ENCODE measurements around the gene GJA3.
A peak's percentile ranks its signal among the peaks of the same experiment; 100 is the strongest.

GJA3 gene

DNA sequence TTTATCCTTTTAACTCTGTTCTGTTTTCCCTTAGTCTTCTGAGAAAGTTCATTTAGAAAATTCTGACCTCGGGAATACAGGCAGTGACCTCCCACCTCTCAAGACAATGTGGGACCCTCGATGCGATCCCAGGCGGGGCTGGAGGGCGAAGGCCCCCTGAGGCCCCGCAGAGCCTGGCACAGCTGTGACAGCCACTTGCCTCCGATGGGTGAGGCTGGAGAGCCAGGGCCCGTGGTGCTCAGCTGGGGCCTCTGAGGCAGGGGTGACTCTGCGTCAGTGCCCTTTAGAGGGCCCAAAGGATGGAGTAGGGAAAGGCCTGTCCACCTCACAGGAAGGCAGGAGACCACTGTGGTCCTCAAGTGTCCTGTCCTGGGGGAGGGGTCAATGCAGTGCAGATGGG is 10.3 kb downstream of the GJA3 start:
- DNase-seq (ENCODE audit: low spot score), result no peak

DNA sequence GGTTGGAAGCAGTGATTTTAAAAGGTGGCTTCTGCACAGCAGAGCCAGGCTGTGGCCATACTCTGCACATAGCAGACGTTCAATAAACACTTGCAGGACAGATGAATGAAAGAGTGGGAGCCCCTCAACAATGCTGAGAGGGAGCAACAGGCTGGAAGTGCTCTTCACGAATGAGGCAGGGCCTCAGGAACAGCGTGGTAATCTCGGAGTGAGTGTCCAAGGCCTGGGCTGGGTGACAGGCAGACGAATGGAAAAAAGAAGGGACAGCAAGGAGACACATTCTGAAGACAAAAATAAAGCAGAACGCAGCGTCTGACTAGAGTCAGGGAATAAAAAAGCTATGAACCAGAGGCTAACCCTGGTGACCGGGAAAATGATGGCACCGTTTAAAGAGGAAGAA is 11.1 kb downstream of the GJA3 start:
- no peak for DNase-seq (ENCODE audit: low spot score)

DNA sequence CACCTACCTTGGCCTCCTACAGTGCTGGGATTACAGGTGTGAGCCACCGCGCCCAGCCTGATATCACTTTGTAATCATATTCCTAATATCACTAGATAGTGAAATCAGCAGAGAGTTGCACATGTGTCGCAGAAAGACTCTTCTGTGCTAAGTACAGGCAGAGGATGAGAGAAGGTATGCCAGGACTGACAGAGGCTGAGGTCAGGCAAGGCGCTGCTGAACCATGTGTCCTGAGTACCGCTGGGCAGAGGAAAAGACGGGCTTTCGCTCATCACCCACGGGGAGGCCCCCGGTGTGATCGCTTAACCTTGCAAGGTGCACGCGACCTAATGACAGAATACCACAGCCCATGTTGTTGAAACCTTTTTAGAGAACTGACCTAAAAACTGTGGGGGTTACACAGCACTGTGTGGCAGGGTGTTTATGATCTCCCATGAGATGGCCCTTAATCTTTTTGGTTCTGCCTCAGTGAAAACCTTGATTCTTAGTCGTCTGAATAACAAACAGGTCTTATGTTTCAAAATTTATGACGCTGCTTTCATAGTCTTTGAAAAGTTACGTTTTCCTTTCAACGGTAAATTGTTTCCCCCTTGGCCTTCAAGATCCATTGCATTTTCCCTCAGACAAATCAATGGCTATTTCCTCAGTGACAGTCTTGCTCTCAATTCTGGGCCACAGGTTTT is 12.2 kb downstream of the GJA3 start:
- DNase-seq (ENCODE audit: low spot score), result no peak

DNA sequence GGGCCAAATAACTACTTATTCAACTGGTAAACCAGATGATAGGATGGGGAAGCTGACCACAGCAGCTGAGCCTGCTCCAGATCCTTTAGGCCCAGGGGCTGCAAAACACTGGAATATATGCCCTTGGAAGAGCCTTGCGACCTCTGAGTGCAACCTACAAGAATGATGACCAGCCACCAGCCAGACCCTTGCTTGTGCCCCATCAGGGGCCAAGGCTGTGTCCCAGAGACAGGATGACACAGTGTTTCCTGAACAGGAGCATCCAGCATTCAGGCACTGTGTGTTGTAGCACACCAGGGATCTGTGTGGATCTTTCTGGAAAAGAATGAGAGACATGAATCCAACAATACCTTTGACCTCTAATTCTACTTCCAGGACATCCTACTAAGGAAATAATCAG is 14.5 kb downstream of the GJA3 start:
- no peak for DNase-seq (ENCODE audit: low spot score)

DNA sequence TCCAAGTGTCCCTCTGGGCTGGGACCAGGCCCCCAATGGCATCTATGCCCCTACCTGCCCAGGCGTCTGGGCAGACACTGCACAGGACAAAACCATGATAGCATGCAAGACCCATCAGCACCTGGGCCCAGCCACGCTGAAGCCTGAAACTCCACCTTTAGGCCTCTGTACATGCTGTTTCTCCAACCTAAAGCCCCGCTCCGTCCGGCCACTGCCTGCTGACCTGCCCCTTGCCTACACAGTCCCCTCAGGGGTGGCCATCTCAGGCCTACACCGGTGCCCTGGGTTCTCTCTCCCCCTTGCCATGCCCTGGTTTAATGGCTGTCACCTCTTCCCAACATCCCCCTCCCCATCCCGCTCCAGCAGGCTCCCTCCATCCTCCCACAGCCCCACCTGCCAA is 15.3 kb downstream of the GJA3 start:
- no peak for DNase-seq (ENCODE audit: low spot score)

DNA sequence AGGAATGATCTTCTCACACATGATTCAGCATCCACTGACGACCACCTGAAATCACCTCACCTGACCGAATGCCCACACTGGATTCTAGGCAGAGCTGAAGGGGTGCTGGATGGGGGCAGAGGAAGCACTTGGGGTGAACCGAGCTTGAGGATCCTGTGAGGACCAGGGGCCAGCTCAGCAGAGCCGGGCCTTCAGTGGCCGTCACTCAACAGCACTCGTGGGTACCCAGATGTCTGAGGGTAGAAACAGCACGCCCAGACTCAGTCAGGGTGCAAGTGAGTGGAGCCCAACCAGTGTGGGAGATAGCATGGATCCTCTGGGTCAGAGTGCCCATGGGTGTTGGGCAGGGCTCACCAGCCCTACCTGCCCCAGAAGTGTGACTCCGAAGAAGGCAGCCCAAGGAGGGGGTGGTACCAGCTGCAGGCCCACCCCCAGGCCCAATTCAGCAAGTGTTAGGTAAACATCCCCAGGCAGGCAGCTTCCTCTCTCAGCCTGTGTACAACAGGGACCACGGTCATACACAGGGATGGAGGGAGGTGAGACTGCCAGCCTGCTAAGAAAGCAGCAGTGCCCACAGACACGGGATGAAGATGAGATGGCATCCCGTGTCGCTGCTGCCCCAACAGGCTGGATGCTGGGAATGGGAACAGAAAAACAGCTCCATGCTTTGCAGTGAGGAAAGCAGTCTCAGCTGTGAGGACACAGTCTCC is 16.6 kb downstream of the GJA3 start:
- no peak for DNase-seq (ENCODE audit: low spot score)

DNA sequence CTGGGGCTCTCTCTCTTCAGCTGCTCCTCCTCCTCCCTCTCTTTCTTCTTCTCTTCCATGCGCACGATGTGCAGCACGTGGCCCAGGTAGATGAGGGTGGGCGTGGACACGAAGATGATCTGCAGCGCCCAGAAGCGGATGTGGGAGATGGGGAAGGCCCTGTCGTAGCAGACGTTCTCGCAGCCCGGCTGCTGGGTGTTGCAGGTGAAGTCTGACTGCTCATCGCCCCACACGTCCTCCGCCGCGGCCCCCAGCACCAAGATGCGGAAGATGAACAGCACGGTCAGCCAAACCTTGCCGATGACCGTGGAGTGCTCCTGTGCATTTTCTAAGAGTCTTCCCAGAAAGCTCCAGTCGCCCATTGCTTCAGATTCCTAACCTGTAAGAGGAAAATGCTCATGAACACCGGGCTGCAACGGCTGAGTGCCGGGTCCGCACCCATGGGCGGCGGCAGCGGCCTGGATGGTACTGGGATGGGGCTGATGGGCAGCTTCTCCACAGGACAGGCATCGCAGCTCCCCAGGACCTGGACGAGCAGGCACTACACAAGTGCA is 17.8 kb downstream of the GJA3 start:
- no peak for DNase-seq (ENCODE audit: low spot score)

DNA sequence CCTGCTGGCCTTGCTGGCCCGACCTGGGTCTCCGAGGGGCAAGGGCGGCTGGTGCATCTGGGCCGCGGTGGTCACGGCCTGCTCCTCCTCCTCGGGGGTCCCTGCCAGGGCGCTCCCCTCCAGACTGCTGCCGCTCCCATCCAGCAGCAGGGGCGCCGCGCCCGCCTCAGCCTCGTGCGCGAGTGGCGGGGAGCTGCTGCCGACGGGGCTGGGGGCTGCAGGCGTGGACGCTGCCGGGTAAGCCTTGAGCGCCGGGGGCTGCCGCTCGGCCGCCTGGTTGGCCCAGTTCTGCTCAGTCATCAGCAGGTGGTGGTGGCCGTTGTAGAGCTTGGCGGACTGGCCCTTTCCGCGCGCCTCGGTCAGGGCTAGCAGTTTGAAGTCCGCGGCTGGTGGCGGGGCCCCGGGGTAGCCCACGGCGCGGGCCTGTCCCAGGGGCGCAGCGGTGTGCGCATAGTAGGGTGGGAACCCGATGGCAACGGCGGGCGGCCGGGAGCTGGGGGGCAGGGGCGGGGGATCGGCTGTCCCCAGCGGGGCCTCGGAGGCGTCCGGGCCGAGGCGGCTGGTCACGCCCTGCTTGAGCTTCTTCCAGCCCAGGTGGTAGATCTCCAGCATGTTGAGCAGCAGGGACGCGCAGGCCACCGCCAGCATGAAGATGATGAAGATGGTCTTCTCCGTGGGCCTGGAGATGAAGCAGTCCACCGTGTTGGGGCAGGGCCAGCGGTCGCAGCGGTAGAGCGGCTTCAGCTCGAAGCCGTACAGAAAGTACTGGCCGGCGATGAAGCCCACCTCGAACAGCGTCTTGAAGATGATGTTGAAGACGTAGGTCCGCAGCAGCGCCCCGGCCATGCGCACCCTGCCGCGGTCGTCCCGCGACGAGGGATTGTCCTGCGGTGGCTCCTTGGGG is 18.6 kb downstream of the GJA3 start:
- DNase-seq (ENCODE audit: low spot score), result no peak

DNA sequence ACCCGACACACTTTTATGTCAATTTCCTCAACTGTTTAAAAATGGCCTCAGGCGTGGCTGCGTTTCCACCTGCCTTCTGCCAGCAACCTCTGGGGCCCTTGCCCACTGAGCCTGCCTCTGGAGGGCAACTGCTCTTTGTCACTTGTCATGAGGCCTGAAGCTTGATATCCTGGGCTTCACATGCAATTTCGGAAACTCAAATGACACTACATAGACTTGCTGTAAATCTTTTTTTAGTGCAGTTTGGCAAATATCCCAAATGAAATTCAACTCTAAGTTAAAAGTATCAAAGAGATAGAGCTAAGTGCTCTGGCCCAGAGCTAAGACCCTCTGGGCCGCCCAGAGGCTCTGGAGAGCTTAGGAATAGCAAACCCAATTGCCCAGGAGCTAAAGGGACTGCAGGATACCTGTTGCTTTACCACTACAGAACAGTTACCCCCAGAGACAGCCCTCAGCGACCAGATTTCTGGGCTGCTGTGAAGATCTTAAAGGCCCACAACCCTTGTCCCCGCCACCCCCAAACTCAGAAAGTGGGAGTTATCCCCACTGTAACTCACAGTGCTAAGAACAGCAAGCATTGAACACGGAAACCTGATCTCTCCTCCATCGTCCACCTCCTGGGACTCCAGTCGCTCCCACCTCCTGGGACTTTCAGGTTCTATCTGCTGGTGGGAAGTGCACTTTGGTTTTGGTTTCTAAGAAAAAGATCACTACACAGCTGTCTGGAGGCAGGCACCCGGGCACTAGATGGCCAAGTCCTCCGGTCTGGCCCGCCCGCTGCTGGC is 19.4 kb downstream of the GJA3 start:
- no peak for DNase-seq (ENCODE audit: low spot score)

DNA sequence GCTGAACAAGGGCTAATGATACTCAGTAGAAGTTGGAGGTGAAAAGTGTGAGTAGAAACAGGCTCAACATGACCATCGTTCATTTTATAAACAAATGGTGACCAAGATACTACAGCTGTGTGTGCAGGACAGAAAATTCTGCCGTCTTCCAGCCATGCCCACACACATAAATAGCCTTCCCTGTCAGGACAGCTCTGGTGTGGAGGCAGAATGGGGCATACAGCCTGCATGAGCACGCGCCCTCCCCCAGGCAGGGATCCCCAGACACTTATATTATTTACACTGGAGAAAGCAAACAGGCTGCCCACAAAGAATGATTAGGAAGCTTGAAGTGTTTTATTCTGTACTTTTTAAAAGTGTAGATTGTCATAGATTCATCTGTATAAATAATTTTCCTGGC is 20.4 kb downstream of the GJA3 start:
- no peak for DNase-seq (ENCODE audit: low spot score)

DNA sequence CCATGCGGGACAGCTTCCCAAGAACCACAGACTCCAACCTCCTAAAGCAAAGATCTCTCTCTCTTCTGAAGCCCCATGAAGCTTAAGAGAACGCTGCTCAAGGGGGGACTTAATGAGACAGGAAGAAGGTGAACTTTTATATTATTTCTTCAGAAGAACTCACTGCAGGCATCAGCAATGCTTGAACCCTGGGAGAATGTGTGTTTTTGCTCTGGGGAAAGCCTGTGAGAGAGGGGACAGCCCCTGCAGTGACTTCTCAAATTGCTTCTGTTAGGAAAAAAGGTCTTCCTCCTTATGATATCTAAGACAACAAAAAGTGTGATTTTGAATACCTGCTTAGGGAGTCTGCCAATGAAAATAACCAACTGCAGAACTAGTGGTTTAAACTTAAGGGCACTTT is 23.0 kb downstream of the GJA3 start:
- DNase-seq (ENCODE audit: low spot score), result no peak

DNA sequence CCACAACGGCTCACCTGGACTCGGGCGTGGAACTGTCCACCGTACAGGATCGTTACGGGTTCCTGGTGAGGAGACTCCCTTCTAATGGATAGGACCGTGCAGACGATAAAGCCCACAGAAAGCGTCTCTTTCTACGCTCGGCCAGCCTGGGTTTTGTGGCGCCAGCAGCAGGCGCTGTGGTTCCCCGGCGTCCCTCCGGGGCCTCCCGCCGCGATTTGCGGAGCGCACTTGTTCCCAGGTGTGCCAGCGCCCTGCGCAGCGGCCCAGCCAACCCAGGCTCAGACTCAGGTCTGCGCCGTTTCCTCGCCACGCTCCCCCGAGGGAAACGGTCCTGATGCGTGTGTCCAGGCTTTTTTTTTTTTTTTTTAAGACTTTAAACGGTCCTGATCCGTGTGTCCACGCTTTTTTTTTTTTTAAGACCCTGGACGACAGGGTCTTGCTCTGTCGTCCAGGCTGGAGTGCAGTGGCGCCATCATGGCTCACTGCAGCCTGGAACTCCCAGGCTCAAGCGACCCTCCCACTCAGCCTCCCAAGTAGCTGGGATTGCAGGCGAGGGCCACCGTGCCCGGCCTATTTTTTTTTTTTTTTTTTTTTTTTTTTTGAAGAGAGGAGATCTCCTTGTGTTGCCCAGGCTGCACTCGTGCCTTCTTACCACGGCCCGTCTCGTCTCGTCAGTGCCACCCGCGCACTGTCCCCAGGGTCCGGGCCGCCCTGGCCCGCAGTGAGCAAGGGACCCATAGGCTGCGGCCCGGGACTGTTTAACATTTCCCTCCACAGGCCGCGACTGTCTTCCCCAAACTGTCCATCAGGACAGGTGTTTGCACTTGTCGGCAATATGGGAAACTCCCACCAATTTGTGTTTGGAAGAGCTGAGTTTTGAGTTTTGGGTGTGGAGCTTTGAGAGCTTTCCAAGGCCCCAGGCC is 23.8 kb downstream of the GJA3 start:
- DNase-seq (ENCODE audit: low spot score), result no peak

DNA sequence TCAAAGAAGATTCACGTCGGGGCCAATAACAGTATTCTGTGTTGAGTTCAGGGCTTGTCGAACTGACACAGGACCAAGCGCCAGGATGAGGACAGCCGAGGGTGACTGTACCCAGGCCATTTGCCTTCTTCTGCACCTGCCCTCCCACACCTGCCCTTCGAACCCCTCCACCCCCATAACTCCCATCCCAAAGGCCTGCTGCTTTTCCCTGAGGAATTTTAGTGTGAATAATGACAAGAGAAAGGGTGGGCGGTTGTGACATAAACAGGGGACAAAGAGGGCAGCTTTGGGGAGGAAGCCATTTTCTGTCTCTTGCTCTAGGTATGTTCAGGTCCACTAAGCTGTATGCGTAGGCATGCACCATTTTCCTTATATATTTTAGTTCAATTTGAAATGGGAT is 26.1 kb downstream of the GJA3 start:
- no peak for DNase-seq (ENCODE audit: low spot score)

DNA sequence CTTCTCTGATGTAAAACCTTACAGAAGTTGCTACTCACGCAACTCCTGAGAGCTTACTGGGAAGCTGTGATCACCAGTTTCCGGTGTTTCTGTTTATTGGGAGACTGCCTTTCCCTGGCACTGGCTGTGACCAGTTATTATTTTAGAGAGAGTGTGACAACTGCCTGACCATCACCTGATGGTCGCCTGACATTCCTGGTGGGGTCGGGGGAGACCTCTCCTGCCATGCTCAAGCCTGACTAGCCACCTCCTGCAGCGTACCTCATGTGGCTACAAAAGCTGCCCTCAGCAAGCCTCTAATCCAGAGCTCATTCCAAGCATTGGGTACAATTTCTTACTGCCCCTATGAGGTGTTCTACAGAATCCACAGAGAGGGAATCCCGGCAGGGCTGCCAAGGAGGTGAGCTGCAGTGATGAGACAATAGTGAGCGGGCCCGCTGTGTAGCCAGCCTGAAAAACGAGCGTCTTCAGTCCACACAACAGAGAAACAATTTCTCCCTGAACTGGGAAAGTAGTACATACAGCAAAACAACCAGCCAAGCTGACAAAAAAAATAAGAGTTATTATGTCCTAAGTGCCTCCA is 28.7 kb downstream of the GJA3 start:
- no peak for DNase-seq (ENCODE audit: low spot score)

DNA sequence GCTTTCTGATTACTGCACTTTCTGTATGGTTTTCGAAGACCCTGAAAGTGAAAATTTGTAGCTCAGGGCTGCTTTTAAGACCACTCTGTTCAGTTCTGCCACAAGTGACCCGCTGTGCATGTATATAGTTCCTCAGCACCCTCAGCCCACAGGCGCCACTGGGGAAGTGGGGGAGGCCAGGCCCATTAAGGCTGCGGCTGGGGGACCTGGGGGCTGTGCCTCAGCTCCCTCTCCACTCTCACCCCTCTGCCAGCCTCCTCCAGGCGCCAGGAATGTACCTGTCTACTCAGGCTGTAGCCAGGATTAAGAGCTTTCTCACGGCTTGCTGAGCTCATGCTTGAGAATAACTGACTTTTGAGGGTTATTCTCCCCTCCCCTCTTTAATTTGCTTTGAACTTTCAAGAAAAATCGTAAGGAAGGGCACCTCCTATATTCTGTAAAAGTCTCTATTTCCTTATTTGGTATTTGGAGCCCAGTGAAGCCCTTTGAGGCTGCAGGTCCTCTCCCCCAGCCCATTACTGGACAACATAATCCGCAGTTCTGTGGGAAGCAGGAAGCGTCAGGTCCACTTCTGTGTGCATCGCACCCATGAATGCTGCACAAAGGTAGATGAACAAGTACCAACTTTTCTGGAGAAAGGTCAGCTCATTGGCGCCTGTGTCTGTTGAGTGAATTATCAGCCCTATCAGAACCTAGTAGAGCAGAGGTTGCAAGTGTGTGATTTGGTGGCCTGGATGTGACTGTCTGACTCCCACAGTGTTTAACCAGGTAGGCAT is 29.6 kb downstream of the GJA3 start:
- no peak for DNase-seq (ENCODE audit: low spot score)

DNA sequence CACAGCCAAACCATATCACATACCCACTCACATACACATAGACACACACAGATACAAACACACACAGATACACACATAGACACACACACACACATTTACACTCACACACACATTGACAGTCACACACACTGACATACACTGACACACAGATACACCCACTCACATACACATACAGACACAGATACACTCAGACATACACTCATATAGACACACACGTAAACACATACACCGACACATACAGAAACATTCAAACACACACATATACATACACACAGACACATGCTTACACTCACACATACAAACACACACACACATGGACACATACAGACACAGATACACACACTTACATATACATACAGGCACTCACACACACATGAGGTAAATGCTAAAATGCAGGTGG is 30.2 kb downstream of the GJA3 start:
- no peak for DNase-seq (ENCODE audit: low spot score)

DNA sequence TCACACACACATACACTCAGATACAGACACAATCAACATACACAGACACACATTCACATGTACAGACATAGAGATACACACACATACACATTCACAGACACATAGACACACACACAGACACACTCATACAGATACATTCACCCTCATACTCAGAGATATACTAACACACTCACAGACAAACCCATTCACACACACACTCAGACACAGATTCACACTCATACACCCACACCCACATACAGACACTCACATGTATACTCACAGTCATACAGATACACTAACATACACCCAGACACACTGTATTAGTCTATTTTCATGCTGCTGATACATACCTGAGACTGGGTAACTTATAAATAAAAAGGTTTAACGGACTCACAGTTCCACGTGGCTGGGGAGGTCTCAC is 30.8 kb downstream of the GJA3 start:
- no peak for DNase-seq (ENCODE audit: low spot score)

DNA sequence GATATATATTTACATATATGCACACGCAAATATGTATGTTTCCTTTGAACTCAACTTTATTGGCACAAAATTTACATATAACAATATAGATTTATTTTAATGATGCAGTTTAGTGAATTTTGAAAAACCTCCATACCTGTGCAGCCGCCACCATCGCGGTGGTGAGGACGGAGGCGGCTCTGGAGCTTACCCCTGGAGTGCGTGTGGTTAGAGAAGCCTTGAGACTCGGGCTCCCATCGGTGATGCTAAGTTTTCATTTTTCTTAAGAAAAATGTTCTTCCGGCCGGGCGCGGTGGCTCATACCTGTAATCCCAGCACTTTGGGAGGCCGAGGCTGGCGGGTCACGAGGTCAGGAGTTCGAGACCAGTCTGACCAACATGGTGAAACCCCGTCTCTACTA is 31.8 kb downstream of the GJA3 start:
- DNase-seq (ENCODE audit: low spot score), result no peak

DNA sequence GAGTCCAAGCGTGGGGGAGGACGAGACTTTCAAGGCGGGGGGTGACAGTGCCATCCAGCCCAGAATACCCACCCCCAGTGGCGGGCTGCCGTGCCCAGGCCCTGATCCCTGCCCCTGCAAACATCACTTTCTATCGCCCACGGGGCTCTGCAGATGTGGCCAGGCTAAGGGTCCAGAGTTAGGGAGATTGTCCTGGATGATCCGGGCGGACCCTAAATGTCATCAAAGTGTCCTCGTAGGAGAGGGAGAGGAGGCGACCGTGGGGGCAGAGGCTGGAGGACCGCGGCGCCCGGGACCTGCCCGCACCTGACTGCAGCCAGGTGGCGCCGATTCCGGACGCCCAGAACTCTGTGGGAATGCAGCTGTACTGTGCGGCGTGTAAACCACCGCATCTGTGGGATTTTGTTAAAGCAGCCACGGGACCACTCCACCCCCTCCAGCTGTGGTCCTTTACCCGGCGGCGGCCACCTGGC is 32.4 kb downstream of the GJA3 start:
- peak; percentile 16 for DNase-seq (ENCODE audit: low spot score)

Measured in globus pallidus (tissue), 1 donor.